Stimulated activated CD4-positive, alpha-beta T cell treated with anti-CD3 and anti-CD28 coated beads, Interleukin-1b, Interleukin-23, amount 100 ng/mL, for 1 hour (primary cell): Measurements from ENCODE around the gene SCARB1.

Experiments
- DNase-seq, 2 donors: peaks; one replicate each; pipeline ENCODE4 v3.0.0-alpha.2; 2020; ENCODE audit warnings: low read depth in 2 of 2

The SCARB1 gene

DNA sequence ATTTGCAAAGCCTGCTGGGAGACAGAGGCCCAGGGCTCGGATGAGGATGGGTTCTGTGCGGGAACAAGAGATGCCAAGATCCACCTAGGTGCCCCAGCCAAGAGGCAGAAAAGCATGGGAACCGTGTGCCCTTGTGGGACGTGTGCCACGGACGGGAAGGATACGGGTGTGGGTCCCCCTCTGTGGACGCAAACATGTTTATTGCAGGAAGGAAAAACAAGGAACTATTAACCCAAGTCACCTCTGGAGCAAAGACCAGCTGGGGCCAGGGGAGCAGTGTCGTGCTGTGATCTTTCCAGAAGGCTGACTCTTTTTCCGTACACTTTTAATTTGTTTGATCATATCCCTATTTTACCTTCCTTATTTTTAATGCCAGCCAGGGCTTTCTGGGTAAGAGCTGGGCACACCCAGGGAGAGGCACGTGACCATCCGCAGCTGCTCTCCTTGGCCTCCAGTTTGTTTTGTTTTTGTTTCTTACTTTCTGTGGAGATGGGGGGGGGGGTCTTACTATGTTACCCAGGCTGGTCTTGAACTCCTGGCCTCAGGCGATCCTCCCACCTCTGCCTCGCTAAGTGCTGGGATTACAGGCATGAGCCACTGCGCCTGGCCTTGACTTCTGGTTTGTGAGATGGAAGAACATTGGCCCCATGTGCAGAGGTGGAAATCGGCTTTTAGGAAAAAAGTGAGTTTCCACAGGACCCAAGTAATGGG, 20.7 kb downstream of the SCARB1 start:
- no peak for DNase-seq

DNA sequence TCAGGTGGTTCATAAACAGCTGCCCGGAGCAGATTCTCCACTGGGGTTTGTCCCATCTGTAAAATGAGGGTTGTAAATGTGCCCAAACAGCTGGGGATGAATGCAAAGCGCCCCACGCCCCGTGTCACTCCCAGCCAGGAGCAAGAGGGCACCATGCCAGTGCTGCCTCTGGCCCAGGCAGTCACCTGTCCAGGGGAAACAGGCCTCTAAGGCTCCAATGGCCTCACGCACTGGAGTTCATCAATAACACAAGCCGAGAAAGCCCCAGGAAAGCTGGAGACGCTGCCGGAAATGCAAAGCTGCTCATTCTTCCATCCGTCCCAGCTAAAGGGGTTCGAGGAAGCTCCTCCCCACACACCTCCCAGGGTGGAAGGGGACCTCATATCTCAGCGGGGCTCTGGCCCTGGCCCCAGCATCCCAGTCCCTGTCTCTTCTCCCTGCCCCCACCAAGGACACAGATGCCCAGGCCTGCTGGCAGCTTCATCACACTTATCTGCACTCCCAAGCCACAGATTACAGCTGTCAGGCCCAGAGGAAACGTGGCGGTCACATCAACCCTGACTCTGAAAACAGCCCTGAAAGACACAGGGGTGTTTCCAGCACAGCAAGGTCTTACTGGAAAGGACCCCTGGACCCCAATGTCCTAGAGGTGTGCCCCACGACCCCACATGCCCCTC, 21.5 kb downstream of the SCARB1 start:
- no peak for DNase-seq

- DNase-seq = no peak
Observed at GRCh38 chr12:124841558-124841945, 22.1 kb downstream of the SCARB1 start.

DNA sequence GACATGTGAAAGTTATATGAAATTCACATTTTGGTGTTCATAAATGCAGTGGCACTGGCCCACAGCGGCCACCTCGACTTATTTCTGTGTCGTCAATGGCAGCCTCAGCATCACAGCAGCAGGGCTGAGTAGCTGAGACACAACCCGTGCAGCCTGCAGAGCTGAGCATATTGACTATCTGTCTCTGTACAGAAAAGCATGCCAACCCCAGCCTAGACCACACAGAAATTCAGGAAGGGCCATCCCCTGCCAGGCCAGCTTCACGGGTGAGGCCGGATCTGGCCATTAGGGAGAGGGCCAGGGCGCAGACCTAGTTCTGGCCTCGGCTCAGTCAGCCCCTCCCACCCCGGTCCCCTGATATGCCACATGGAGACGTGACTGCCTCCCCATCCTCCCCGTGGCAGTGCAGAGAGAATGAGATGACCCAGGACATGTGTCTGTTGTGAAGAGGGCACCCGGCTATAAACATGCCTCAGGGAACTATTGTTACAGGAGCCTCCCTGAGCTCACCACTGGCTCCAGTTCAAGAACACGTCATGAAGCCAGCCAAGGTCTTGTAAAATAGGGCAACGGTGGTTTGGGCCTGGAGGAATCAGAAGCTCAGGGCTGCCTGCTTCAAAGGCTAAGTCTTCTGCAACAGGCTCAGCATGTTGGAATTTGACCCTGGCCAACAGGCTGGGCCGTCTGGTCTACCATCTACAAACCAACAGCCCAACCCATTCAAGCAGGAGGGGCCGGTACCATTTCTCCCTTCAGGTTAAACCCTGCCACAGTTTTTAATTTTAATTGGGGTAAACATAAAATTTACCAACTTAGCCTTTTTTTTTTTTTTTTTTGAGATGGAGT, 25.5 kb downstream of the SCARB1 start:
- DNase-seq = no peak

- no peak for DNase-seq
Observed at GRCh38 chr12:124837249-124837897, 26.3 kb downstream of the SCARB1 start.

DNA sequence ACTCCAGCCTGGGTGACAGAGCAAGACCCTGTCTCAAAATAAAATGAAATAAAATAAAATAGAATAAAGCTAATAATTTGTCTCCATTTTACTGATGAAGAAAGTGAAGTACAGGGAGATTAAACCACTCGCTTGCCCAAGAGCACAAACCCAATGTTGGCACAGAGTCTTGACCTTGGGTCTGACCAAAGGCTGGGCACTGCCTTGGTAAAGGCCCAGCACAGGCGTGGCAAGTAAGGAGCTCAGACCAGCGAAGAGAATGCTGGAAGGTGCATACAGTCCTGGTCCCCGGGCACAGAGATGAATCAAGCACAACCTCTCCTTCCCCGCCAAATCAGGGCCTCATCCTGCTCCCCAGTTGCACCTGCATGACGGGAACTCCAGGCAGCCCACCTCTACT, 26.9 kb downstream of the SCARB1 start:
- DNase-seq = no peak

GRCh38 chr12:124835656-124836410, 27.8 kb downstream of the SCARB1 start:
- no peak for DNase-seq

- no peak for DNase-seq
Observed at GRCh38 chr12:124834822-124835221, 28.8 kb downstream of the SCARB1 start.

DNA sequence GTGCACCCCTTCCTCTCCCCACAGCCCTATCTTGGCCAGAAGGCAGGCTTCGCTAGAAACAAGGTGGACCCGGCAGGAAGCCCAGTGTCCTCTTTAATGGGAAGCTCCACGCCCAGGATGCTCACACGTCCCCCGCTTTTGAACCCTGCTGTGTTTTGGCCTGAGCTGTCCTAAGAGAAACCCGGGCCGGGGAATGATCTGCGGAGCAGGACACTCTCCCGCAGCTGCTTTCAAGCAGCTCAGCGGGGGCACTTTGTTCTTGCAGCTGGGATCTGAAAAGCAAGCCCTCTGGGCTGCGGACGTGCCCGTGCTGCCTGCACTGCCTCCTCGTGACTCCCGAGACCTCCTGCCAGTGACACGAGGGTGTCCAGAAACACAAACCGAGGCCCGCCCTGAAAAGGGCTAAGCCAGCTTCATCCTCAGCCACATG, 30.0 kb downstream of the SCARB1 start:
- DNase-seq = no peak

GRCh38 chr12:124832856-124833255, 30.8 kb downstream of the SCARB1 start:
- no peak for DNase-seq

DNA sequence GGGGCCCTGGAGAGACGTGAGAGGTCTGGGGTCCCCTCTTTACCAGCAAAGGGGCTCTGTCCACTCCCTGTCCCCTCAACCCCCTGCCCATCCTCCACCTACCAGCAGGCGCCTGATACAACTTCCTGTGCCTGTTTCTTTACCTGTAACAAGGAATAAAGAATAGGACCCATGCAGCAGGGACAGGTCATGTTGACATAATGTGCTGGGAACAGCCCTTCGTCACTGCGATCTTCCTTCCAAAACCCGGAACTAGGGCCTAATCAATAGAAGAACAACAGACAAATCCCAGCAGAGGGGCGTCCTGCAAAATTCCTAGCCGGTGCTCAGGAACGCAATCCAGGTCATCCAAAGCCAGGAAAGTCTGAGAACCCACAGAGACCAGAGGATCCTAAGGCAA, 32.1 kb downstream of the SCARB1 start:
- no peak for DNase-seq

DNA sequence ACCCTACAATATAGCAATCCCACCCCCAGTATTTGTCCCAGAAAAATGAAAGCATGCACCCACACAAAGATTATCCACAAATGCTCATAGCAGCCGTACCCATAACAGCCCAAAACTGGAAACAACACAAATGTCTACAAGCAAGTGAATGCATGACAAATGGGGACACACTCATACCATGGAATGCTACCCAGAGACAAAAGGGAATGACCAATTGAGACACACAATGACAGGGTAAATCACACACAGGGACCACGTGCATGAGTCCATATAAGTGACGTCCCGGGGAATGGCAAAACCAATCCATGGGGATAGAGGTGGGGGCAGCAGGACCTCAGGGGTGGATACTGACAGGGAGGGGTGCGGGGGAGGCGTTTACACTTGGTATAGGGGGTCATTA, 33.4 kb downstream of the SCARB1 start:
- no peak for DNase-seq

GRCh38 chr12:124829708-124830304, 33.9 kb downstream of the SCARB1 start:
- no peak for DNase-seq

DNA sequence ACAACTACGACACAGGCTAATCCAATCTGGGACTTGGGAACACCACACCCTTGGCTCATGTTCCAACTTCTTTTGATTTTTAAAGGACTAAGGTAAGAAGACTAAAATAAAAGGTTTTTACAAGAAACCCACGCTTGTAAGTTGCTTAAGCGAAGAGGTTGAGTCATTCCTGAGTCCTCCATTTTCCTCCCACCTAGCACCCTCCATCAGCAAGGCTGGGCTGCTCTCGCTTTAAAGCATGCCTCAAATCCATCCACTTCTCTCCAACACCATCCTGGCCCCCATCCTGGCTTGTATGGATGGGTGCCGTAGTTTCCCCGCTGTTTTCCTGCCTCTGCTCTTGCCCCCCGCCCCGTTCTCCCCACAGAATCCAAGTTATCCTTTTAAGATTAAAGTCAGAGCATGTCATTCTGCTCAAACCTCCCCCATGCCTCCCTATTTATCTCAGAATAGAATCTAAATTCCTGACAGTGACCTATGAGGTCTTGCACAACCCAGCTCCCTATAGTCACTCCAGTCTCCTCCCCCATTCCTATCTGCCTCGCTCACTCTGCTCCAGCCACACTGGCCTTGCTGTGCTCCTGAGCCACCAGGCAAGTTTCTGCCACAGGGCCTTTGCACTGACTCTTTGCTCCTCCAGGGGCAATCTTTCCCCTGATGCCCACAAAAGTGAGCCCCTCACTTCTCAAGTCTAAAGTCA, 34.5 kb downstream of the SCARB1 start:
- DNase-seq = no peak

DNA sequence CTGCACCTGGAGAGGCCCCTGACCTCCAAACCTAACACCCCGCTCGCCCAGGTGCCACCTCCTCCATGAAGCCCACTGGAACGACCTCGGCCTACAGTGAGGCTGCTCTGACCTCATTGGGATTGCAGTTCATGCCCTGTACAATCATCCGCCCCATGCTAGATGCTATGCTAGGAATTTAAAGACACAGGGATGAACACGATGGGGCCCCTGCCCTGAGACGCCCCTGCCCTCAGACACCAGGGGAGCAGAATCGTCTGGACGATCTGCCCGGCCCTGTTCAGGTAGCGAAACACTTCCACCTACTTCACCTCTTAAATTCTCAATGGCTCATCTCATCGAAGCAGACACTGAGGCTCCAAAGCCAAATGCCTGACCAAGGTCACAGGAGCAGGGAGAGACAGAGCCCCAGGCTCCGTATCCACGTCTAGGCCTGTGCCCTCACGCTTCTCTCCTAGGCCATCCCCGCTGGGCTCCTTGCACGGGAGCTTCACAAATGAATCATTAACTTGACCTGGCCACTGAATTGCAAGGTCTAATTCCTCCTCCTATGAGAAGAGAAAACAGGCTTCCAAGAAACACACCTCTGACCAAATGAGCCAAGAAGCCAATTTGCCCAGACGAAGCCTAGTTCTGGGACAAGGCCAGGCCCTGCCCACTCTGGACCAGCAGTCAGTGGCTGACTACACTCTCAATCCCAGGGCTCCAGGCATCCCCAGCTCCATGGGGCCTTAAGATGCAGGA, 35.2 kb downstream of the SCARB1 start:
- DNase-seq = no peak

- DNase-seq = no peak
Observed at GRCh38 chr12:124827588-124828184, 36.0 kb downstream of the SCARB1 start.

DNA sequence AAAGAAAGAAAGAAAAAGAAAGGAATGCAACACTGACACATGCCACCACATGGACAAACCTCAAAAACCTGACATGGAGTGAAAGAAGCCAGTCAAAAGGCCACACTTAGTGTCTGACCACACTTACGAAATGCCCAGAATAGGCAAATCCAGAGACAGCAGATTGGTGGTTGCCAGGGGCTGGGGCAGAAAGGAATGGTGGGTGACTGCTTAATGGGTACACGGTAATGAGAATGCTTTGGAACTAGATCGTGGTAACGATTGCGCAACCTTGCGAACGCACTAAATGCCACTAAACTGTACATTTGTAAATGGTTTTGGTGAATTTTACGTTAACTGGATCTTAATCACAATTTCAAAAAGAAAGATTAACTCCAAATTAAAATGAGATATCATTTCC, 39.5 kb downstream of the SCARB1 start:
- no peak for DNase-seq

GRCh38 chr12:124823272-124823970, 40.2 kb downstream of the SCARB1 start:
- DNase-seq = no peak

DNA sequence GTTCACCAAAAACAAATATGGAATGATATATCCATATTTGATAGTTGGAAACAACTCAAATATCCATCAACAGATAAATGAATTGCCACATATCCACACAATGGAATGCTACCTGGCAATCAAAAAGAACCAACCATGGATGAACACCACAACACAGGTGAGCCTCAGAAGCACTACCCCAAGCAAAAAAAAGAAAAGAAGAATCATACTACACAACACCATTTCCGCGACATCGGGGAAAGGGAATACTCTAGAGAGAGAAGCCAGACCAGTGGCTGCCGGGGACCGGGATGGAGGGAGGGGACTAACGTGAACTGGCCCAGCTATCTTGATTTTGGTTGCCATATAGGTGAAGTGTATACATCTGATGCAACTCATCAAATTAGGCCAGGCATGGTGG, 41.4 kb downstream of the SCARB1 start:
- DNase-seq = no peak
